ENCODE data around the gene SLC8B1.
"Not testable (repeated sequence)": the region's sequence is repeated elsewhere in the genome, so short reads cannot be mapped to it uniquely, and the experiment has no call there.

SLC8B1 gene

GRCh38 chr12:113358381-113359132 is 23.6 kb upstream of the SLC8B1 start, which contains the start of gene PLBD2:
TSS of gene PLBD2 (plus strand) at chr12:113358587. CDS start at chr12:113358601, 14 bp downstream.
- peak; percentile 90 to 93 for DNase-seq (ENCODE audit: low read depth in 1 of 2, low spot score in 1 of 2)

DNA sequence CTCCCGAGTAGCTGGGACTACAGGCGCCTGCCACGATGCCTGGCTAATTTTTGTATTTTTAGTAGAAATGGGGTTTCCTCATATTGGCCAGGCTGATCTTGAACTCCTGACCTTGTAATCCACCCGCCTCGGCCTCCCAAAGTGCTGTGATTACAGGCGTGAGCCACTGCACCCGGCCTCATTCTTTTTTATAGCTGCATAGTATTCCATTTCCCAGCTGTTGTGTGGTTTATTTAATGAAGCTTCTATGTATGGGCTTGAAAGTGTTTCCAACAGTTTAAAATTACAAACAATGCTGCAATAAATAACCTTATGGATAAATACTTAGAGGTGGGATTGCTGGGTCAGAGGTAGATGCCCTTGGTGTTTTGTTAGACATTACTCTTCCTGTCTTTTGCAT is 19.3 kb upstream of the SLC8B1 start:
- not testable (repeated sequence) for DNase-seq (ENCODE audit: low read depth in 1 of 2, low spot score in 1 of 2)

- no peak for DNase-seq (ENCODE audit: low read depth in 1 of 2, low spot score in 1 of 2)
Observed at GRCh38 chr12:113351089-113351488, 16.2 kb upstream of the SLC8B1 start.

DNA sequence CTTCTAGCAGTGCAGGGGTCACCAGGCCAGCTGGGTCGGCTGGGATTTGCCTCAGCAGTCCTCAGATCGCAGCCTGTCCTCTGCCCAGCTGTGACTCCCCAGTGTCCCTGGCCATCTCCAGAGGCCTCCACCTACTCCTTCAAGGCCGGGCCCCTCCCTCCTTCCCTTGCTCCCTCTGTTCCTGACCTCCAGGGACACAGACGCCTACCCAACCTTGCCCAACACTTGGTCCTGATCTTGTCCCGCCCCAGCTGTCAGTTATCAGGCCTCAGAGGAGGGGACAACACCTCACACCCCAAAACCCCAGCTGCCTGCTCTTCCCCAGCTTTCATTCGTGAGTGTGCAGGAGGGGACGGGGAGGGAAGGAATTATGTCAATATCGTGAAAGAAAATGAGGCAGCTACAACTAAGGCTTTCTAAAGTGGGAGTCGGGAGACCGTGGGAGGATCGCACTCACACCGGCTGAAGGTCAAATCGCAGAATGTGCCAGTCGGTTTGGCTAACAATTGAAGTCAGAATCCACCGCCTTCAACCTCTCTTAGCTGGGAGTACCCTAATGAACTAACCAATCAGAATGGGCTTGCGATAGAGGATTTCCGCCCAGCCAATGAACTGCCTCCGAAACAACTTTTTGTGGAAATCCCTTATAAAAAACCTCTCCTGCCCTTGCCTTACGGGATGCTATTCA is 14.1 kb upstream of the SLC8B1 start:
- DNase-seq (ENCODE audit: low read depth in 1 of 2, low spot score in 1 of 2): no peak

- no peak for DNase-seq (ENCODE audit: low read depth in 1 of 2, low spot score in 1 of 2)
Observed at GRCh38 chr12:113347892-113348291, 13.0 kb upstream of the SLC8B1 start.

DNA sequence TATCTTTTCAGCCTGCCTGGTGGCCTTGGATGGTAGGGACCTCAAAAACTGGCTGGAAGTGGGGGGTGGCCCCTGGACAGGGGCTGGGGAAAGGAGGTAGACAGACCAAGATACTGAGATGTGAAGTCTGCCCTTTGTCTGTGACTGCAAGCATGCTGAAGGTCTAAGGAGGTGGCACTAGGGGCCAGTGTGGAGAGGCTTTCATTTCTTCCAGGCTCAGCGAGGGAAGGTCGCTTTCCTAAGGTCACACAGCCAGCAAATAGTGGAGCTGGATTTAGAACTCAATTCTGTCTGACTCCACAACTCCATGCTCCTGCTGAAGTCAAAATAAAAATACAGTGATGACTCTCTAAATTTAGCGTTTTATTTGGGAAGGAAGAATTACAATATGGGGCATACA is 12.2 kb upstream of the SLC8B1 start:
- no peak for DNase-seq (ENCODE audit: low read depth in 1 of 2, low spot score in 1 of 2)

- DNase-seq (ENCODE audit: low read depth in 1 of 2, low spot score in 1 of 2): no peak
Observed at GRCh38 chr12:113346353-113346752, 11.4 kb upstream of the SLC8B1 start.

- DNase-seq (ENCODE audit: low read depth in 1 of 2, low spot score in 1 of 2): no peak
Observed at GRCh38 chr12:113345318-113345717, 10.4 kb upstream of the SLC8B1 start.

GRCh38 chr12:113341535-113341934 is 6.6 kb upstream of the SLC8B1 start:
- DNase-seq (ENCODE audit: low read depth in 1 of 2, low spot score in 1 of 2): no peak

DNA sequence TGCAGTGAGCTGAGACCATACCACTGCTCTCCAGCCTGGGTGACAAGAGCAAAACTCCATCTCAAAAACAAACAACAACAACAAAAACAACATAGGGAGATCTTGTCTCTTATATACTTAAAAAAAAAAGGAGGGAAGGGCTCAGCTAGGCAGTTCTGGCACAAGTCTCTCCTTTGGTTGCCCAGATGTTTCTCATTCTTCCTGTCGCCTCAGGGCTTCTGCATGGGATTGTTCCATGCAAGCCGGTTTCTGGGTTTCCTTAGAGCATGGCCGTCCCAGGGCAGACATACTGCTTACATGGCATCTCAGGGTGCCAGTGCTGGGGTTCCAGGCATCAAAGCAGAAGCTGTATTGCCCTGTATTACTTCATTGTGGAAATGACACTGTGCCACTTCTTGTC is 5.2 kb upstream of the SLC8B1 start:
- DNase-seq (ENCODE audit: low read depth in 1 of 2, low spot score in 1 of 2): no peak

DNA sequence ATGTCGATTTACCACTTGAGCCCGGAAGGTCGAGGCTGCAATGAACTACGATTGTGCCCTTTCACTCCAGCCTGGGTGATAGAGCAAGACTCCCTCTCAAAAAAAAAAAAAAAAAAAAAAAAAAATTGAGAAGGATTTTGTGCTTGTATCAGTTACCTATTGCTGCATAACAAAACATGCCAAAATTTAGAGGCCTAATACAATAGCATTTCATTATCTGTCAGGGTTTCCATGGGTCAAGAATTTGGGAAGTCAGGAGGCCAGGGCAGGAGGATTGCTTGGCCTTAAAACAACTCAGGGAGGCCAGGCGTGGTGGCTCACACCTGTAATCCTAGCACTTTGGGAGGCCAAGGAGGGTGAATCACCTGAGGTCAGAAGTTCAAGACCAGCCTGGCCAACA is 4.6 kb upstream of the SLC8B1 start:
- DNase-seq (ENCODE audit: low read depth in 1 of 2, low spot score in 1 of 2): no peak

DNA sequence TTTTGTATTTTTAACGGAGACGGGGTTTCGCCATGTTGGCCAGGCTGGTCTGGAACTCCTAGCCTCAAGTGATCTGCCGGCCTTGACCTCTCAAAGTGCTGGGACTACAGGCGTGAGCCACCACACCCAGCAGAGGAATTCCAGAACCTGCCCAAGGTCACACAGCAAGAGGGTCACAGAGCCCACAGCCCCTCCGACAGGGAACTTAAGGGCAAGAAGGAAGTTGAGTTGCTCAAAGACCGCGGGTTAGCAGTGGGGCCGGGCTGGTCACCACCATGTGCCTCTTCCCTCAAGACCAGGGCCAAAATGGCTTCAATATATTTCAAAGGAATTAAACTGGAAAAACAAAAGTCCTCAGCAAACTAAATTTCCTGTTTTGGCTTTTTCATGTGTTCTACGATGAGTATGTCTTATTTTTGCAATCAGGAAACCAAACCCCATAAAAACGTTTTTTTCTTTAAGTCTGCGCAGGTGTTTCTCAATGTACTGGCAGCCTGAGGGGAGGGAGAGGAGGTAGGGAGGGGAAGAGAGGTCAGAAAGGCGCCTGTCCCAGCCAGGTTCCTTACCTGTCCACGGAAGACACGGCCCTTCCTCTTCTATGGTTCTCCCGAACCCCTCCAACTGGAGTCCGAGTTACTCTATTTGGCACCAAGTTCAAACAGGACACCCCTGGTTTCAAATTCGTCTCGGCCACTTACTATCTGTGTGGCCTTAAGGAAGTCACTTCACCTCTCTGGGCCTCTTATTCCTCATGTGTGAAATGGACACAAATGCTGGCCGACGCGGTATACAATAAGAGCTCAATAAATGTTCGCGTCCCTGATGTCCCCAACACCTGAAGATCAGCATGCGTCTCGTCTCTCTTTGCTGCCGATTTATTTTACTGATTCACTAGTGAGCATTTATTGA is 778 bp downstream of the SLC8B1 start:
- no peak for DNase-seq (ENCODE audit: low read depth in 1 of 2, low spot score in 1 of 2)

- no peak for DNase-seq (ENCODE audit: low read depth in 1 of 2, low spot score in 1 of 2)
Observed at GRCh38 chr12:113333418-113333750, 1.5 kb downstream of the SLC8B1 start.

GRCh38 chr12:113332688-113333417 is 2.1 kb downstream of the SLC8B1 start:
- DNase-seq (ENCODE audit: low read depth in 1 of 2, low spot score in 1 of 2): no peak

DNA sequence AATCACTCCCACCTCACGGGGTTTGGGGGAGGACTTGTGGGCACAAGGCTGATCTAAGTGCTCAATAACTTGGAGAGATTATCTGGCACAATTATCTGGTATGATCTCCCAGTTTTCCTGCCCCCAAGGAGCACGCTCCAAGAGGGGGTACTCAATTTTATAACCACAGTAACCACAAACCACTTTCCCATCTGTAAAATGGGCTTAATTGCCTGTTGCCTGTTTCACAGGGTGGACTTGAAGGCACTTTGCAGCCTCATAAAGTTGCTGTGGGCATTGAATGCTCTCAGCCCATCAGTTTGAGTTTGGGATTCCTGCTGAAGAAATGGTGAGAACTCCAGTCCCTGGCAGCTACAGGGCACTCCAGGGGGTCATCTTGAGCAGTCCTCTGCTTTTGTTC is 4.4 kb downstream of the SLC8B1 start:
- DNase-seq (ENCODE audit: low read depth in 1 of 2, low spot score in 1 of 2): no peak

DNA sequence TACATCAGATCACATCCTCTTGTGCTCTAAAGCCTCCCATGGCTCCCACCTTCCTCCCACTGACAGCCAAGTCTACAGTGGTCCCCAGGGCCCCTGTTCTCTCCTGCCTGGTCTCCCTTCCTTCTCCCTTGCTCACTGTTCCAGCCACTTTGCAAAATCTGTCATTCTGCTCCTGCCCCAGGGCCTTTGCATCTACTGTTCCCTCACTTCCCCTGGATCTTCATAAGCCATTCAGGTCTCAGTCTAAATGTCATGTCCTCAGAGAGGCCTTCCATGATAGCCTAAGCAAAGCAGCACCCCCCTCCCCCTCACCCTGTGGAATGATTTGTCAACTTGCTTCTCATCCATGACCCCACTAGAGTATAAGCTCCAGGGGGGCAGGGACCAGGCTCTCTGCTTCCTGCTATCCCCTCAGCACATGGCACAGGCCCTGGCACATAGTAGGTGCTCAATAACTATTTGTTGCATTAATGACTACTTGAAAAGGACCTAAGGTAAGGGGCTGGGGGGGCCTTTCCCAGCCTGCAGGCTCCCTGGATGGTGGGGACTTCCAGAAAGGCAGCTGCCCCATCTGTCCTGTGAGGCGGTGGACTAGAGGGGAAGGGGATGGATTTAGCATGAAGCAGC is 5.0 kb downstream of the SLC8B1 start:
- no peak for DNase-seq (ENCODE audit: low read depth in 1 of 2, low spot score in 1 of 2)

DNA sequence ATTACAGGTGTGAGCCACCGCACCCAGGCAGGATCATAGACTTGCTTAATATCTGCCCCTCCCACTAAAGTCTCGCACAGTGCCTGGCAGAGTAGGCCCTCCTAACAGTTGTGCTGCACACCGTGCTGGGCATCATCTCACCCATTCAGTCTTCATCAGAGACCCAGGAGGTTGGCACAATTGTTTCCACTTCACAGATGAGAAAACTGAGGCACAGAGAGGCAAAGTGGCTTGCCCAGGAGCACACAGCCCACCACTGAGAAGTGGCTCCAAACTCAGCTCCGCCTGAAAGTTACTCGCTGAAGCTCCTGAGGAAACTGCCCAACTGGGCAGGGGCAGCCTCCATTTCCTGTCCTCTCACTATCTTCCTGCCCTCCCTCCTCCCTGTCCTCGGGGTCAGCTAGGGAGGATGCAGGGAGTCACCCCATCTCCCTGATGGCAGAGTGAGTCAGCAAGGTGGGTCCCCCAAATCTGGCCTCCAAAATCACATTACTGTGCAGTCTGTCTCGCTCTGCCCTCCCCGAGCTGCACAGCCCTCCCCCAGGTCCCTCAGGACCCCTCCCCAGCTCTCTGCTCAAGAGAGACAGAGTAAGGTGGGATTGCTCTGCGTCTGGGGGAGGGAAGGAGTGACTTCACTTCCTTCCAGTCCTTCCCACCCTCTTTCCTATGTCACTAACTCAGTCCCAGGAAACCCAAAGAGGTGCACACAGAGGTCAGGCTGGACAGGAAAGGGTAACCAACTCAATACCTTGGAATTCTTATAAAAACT is 5.7 kb downstream of the SLC8B1 start:
- DNase-seq (ENCODE audit: low read depth in 1 of 2, low spot score in 1 of 2): no peak

DNA sequence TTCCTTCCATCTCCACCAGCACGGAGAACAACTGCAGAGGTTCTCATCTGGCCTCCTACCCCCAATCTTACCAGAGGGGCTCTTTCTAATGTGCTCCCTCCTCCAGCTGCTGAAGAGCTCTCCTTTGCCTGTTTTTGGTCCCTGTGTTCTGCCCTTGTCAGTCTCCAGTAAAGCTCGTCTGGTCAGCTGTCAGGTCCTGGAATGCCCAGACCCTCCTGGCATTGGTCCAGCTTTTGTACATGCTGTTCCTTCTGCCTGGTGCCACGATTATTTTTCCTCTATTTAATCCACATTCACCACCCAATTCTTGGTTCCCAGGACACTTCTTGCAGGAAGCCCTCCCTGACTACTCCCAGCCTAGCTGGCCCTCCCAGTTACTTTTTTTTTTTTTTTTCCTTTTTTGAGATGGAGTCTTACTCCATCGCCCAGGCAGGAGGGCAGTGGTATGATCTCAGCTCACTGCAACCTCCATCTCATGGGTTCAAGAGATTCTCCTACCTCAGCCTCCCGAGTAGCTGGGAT is 6.5 kb downstream of the SLC8B1 start:
- no peak for DNase-seq (ENCODE audit: low read depth in 1 of 2, low spot score in 1 of 2)

DNA sequence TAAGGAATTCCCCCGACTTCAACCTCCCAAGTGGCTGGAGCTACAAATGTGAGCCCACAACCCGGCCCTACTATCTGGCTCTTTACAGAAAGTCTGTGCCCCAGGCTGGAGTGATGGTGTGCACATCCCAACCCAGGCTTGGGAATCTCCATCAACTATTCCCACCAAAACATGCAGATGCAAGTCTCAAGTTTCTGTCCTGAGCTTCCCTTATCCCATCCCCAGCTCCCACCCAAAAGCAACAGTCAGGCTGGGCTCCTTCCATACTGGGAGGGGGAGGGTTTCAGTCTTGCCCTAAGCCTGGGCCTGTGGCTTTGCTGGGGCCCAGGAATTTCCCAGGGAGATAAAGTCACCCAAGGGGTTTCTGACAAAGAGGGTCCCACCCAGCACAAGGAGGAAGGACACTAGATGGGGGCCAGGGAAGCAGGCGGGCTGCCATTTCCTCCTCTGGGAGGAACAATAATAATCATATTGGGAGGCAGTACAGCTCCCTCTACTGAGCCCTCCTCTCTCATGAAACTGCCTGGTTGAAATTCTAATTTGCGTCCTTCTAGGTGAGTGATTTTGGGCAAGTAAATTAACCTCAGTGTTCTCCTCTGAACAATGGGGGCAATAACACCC is 8.0 kb downstream of the SLC8B1 start:
- DNase-seq (ENCODE audit: low read depth in 1 of 2, low spot score in 1 of 2): no peak

Data from activated CD4-positive, alpha-beta T cell treated with anti-CD3 and anti-CD28 coated beads, Interleukin-2, amount 50 U/mL, for 24 hours (primary cell).